Esophagus (tissue), 2 donors: ENCODE data around the gene NTN4. TPM values are rescaled to one million over a fixed set of nuclear protein-coding genes. Genes with fewer than 3 reads are reported as not detected.
"Not testable (repeated sequence)": the region's sequence is repeated elsewhere in the genome, so short reads cannot be mapped to it uniquely, and the experiment has no call there.

Source experiments
- H3K27ac ChIP-seq, 2 donors: one replicate each; pipeline ENCODE4 v1.5.1; 2013; ENCODE audit warnings: low read depth in 2 of 2, mild to moderate bottlenecking in 2 of 2, inconsistent platforms in 1 of 2, low read length in 1 of 2, moderate library complexity in 1 of 2
- H3K27me3 ChIP-seq, 2 donors: one replicate each; pipeline ENCODE4 v1.6.1; 2013; ENCODE audit warnings: low read length in 2 of 2, control low read depth in 1 of 2, mild to moderate bottlenecking in 1 of 2; ENCODE audit not compliant: insufficient read depth in 2 of 2, control insufficient read depth in 1 of 2
- H3K36me3 ChIP-seq, 2 donors: one replicate each; pipeline ENCODE4 v1.6.1; 2013; ENCODE audit warnings: low read length in 1 of 2; ENCODE audit not compliant: control insufficient read depth in 2 of 2, insufficient read depth in 2 of 2
- H3K4me1 ChIP-seq, 2 donors: one replicate each; pipeline ENCODE4 v1.6.1; 2013; ENCODE audit warnings: low read length in 1 of 2; ENCODE audit not compliant: control insufficient read depth in 2 of 2, insufficient read depth in 2 of 2
- H3K4me3 ChIP-seq, 2 donors: one replicate each; pipeline ENCODE4 v1.5.1; 2013; ENCODE audit warnings: low read length in 2 of 2, mild to moderate bottlenecking in 2 of 2, low read depth in 1 of 2, moderate library complexity in 1 of 2
- H3K9me3 ChIP-seq, 2 donors: one replicate each; pipeline ENCODE4 v1.6.1; 2013; ENCODE audit warnings: mild to moderate bottlenecking in 2 of 2, low read depth in 1 of 2, low read length in 1 of 2, moderate library complexity in 1 of 2; ENCODE audit not compliant: control insufficient read depth in 2 of 2, insufficient read depth in 1 of 2
- WGBS, 2 donors: extraction: QIAGEN DNeasy Blood & Tissue Kit; methylation state at CpG; one replicate each; pipeline ENCODE4 v1.1.7; 2013; 5-methylcytosine and 5-hydroxymethylcytosine counted together
- polyA plus RNA-seq, 2 donors: library from polyadenylated mRNA; stranded (reverse); fragments of 200-250 nt; gene quantifications; one replicate each; pipeline ENCODE4 v1.2.3, GENCODE V29; 2013
- donor health status: healthy with polysubstance abuse.
- donor health status: Bipolar disorder and iron deficiency.

The NTN4 gene
- polyA plus RNA-seq, 2 donors: 3.8 to 6.2 TPM

DNA sequence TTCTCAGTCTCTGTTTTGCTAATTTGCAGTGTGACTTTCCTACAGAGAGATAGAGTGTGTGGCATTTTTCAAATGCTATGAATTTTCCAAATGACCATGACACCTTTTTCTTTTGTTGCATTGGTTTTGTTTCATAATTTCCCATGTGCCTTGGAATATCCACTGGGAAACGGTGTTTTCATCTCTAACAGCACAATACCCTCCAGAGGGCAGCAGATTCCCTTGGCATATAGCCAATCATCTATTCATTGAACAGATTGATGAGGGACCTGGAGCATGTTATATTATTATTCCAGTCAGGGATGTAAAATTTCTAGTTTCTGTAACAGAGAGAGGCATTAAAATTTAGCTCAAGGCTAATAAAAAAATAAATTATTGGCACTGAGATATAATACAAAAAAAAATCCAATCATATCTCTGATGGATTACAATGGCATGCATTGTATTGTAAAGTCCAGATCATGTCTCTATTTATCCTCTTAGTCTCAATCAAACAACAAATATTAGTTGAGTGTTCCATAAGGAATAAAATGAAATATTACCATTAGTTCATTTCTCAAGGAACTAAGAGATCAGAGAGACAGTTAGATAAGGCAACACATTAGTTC, 29.6 kb upstream of the NTN4 start:
- no peaks in the 10 kb centered on the region for H3K36me3 ChIP-seq
- H3K4me3 ChIP-seq: no peak overlapping the region
- no peaks in the 10 kb centered on the region for H3K27me3 ChIP-seq
- H3K4me1 ChIP-seq: no peaks in the 10 kb centered on the region
- no peak overlapping the region for H3K27ac ChIP-seq
- 0 to 3% methylated on average over 1 of the region's 1 CpG for WGBS, 2 donors
- H3K9me3 ChIP-seq: no peaks in the 10 kb centered on the region

DNA sequence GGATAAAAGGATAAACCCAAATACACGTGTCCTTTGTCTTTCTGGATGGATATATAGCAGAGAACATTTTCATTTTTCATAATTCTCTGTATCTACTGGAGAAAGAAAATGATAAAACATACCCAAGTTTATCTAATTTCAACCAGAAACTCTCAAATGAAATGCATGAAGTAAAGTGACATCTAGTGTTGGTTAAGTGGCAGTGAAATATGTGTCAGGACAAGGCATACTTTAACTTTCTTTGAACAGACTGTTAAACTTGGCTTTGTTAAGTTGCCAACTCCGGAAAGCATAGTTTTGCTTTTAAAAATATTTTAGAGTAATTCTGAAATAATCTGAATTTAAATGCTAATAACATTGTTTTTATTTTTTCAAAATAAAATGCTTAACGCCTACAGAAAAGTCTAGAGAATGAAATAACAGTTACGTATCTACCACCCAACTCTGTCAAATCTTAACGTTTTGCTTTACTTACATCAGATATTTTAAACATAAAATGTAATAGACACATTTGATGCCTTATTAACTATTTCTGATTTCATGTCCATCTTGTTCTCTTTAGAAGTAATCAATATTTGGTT, 25.2 kb upstream of the NTN4 start:
- no peak overlapping the region for H3K27ac ChIP-seq
- no peaks in the 10 kb centered on the region for H3K27me3 ChIP-seq
- no peaks in the 10 kb centered on the region for H3K36me3 ChIP-seq
- no peaks in the 10 kb centered on the region for H3K4me1 ChIP-seq
- no peaks in the 10 kb centered on the region for H3K9me3 ChIP-seq
- WGBS, 2 donors: 46 to 50% methylated on average over 5 of the region's 5 CpGs
- H3K4me3 ChIP-seq: no peak overlapping the region

DNA sequence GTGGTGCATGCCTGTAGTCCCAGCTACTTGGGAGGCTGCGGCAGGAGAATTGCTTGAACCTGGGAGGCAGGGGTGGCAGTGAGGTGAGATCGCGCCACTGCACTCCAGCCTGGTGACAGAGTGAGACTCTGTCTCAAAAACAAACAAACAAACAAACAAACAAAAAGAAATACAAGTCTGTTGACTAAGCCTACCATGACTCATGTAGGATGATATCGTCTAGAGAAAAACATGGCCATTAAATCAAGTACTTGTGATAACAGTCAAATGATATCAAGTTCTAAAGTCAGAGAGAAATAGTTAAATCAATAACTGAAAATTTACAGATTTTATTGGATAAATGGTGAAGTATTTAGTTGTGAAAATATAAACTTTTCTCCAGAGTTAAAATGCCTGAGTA, 21.6 kb upstream of the NTN4 start:
- not testable (repeated sequence) for H3K36me3 ChIP-seq, H3K4me1 ChIP-seq, H3K9me3 ChIP-seq, H3K27me3 ChIP-seq, H3K27ac ChIP-seq, H3K4me3 ChIP-seq
- WGBS, 2 donors: 89% methylated on average over 4 of the region's 4 CpGs

GRCh38 chr12:95810411-95810810, 19.8 kb upstream of the NTN4 start:
- Histone ChIP-seq H3K27ac (no peak overlapping the region), H3K9me3 (no peaks in the 10 kb centered on the region), H3K36me3 (no peaks in the 10 kb centered on the region), H3K4me3 (no peak overlapping the region), H3K27me3 (no peaks in the 10 kb centered on the region), H3K4me1 (no peaks in the 10 kb centered on the region)
- 60 to 73% methylated on average over 2 of the region's 2 CpGs for WGBS, 2 donors

DNA sequence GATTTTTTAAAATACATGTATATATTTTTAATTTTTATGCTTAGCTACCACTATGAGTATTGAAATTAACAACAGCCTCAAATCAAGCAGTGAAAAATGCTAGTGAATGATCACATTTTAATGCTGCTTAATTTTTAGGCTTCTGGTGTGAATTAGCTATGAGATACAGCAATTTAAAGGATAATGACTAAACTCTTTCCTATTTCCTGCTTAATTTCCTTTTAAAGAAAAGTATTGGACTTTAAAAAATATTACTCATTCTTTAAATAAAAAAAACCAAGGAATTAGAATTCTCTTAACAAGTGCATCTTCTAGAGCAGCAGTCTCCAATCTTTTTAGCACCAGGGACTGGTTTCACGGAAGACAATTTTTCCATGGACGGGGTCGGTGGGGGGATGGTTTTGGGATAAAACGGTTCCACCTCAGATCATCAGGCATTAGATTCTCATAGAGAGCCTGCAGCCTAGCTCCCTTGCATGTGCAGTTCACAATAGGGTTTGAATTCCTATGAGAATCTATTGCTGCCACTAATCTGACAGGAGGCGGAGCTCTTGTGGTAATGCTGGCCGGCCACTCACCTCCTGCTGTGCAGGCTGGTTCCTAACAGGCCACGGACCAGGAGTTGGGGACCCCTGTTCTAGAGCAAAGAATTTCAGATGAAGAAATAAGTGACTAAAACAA, 18.6 kb upstream of the NTN4 start:
- H3K27ac ChIP-seq: no peak overlapping the region
- no peaks in the 10 kb centered on the region for H3K9me3 ChIP-seq
- H3K4me3 ChIP-seq: no peak overlapping the region
- H3K27me3 ChIP-seq: no peaks in the 10 kb centered on the region
- H3K36me3 ChIP-seq: no peaks in the 10 kb centered on the region
- no peaks in the 10 kb centered on the region for H3K4me1 ChIP-seq
- 88 to 91% methylated on average over 7 of the region's 7 CpGs for WGBS, 2 donors

DNA sequence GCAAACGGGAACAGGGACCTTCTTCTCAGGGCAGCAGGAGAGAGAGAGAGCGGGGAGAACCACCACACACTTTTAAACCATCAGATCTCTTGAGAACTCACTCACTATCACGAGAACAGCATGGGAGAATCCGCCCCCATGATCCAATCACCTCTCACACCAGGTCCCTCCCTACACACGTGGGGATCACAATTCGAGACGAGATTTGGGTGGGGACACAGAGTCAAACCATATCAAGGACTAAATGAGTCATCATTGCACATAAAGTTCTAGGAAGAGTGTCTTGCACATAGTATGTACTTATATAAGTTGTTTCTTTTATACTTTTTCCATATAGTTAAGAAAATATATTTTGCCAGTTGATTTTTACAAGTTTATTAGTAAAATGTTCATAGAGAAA, 17.6 kb upstream of the NTN4 start:
- 83 to 87% methylated on average over 7 of the region's 7 CpGs for WGBS, 2 donors
- no peak overlapping the region for H3K27ac ChIP-seq
- H3K4me3 ChIP-seq: no peak overlapping the region
- H3K27me3 ChIP-seq: no peaks in the 10 kb centered on the region
- no peaks in the 10 kb centered on the region for H3K4me1 ChIP-seq
- no peaks in the 10 kb centered on the region for H3K36me3 ChIP-seq
- no peaks in the 10 kb centered on the region for H3K9me3 ChIP-seq

GRCh38 chr12:95805864-95806671, 15.5 kb upstream of the NTN4 start:
- 38 to 39% methylated on average over 5 of the region's 5 CpGs for WGBS, 2 donors
- peak overlapping the region; percentile 42 to 74 for H3K27ac ChIP-seq
- H3K4me3 ChIP-seq: no peak overlapping the region
- H3K4me1 ChIP-seq: no peaks in the 10 kb centered on the region
- no peaks in the 10 kb centered on the region for H3K27me3 ChIP-seq
- no peaks in the 10 kb centered on the region for H3K9me3 ChIP-seq
- H3K36me3 ChIP-seq: no peaks in the 10 kb centered on the region

- Histone ChIP-seq H3K4me3 (no peak overlapping the region), H3K4me1 (no peaks in the 10 kb centered on the region), H3K27ac (no peak overlapping the region), H3K36me3 (no peaks in the 10 kb centered on the region), H3K27me3 (no peaks in the 10 kb centered on the region), H3K9me3 (no peaks in the 10 kb centered on the region)
- 60 to 69% methylated on average over 3 of the region's 3 CpGs for WGBS, 2 donors
These were observed 13.7 kb upstream of the NTN4 start for GRCh38 chr12:95804291-95804690.

DNA sequence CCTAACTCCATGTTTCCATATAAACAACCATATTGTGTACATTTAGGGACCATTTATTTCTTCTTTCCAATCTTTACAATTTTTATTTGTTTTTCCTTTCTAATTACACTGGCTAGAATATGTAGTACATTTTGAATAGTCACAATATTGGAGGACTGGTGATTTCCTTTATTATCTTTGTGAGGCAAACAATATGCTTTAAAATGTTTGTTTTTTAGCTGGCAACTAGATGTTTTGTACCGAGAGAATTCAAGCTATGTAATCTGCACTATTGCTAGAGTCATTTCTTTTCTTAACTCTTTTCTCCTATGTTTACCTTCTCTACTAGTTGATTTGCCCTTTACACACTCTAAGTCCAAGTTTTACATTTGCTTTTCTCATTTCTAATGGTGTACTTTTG, 13.3 kb upstream of the NTN4 start:
- Histone ChIP-seq H3K9me3 (no peaks in the 10 kb centered on the region), H3K36me3 (no peaks in the 10 kb centered on the region), H3K27me3 (no peaks in the 10 kb centered on the region), H3K4me3 (no peak overlapping the region), H3K27ac (no peak overlapping the region), H3K4me1 (no peaks in the 10 kb centered on the region)
- WGBS, 2 donors: 79 to 83% methylated on average over 1 of the region's 1 CpG
